ENCODE measurements around the gene ATOX1.

GRCh38 chr5:151696470-151697061, 61.9 kb downstream of the ATOX1 start:
- no peak for TF ChIP-seq CTCF (IDR thresholded peaks at IDR 0.05; ENCODE audit: low read depth, low read length)
- TF ChIP-seq EZH2phosphoT487 (IDR thresholded peaks at IDR 0.05; ENCODE audit: low read depth) = no peak

All from OCI-LY3 (cell line).